CD14-positive monocyte (primary cell): ENCODE data around the gene EIF4A2. TPM values are rescaled to one million over a fixed set of nuclear protein-coding genes. Genes with fewer than 3 reads are reported as not detected.

Experiments
- DNase-seq, 3 donors: peaks; one replicate each; pipeline ENCODE4 v3.0.0-alpha.2; 2011 to 2022
- H2AFZ ChIP-seq: 2 replicates; pipeline ENCODE4 v1.6.0; 2012; ENCODE audit warnings: mild to moderate bottlenecking, low read depth, low read length, inconsistent platforms; ENCODE audit not compliant: insufficient read depth, poor library complexity, severe bottlenecking
- H3K27ac ChIP-seq, 2 donors: 1 replicate in 1 of 2; 2 replicates in 1 of 2; pipeline ENCODE4 v1.5.1; 2012 to 2013; ENCODE audit warnings: low read length in 2 of 2, control low read depth in 1 of 2, inconsistent platforms in 1 of 2, low read depth in 1 of 2, mild to moderate bottlenecking in 1 of 2
- H3K27me3 ChIP-seq, 2 donors: one replicate each; pipeline versions ENCODE4 v1.6.0 to v1.6.1; 2011 to 2013; ENCODE audit warnings: low read length in 2 of 2; ENCODE audit not compliant: control insufficient read depth in 2 of 2, insufficient read depth in 2 of 2
- H3K36me3 ChIP-seq, 2 donors: replicated peaks in 1 of 2; 1 replicate in 1 of 2; 2 replicates in 1 of 2; pipeline versions ENCODE4 v1.5.1 to v1.6.1; 2012 to 2013; ENCODE audit warnings: low read length in 2 of 2, control low read depth in 1 of 2, inconsistent platforms in 1 of 2, mild to moderate bottlenecking in 1 of 2; ENCODE audit not compliant: insufficient read depth in 2 of 2, control insufficient read depth in 1 of 2
- H3K4me1 ChIP-seq, 2 donors: 1 replicate in 1 of 2; 2 replicates in 1 of 2; pipeline versions ENCODE4 v1.5.1 to v1.6.1; 2012 to 2013; ENCODE audit warnings: low read length in 2 of 2, control low read depth in 1 of 2, inconsistent platforms in 1 of 2, mild to moderate bottlenecking in 1 of 2, moderate library complexity in 1 of 2; ENCODE audit not compliant: insufficient read depth in 2 of 2, control insufficient read depth in 1 of 2
- H3K4me2 ChIP-seq: replicated peaks from 2 replicates; pipeline ENCODE3; 2012; ENCODE audit warnings: low read length, moderate library complexity, mild to moderate bottlenecking; ENCODE audit not compliant: poor library complexity, severe bottlenecking; ENCODE audit errors: extremely low read depth
- H3K4me3 ChIP-seq, 3 experiments: fragments of 200-600 bp in 1 of 3; sonication (generic) in 1 of 3; replicated peaks in 1 of 3; 1 replicate in 2 of 3; 2 replicates in 1 of 3; pipeline ENCODE4 v1.5.1; 2011 to 2013; ENCODE audit warnings: low read length in 3 of 3, mild to moderate bottlenecking in 3 of 3, control low read depth in 2 of 3, low read depth in 2 of 3, inconsistent platforms in 1 of 3, moderate library complexity in 1 of 3
- H3K79me2 ChIP-seq: 2 replicates; pipeline ENCODE4 v1.6.0; 2012; ENCODE audit warnings: mild to moderate bottlenecking, control low read depth, inconsistent platforms, low read length, moderate library complexity; ENCODE audit not compliant: insufficient read depth
- H3K9ac ChIP-seq: 2 replicates; pipeline ENCODE4 v1.6.0; 2017; ENCODE audit warnings: low read length, mild to moderate bottlenecking; ENCODE audit not compliant: insufficient read depth, poor library complexity, severe bottlenecking
- H3K9me3 ChIP-seq, 2 donors: replicated peaks in 1 of 2; 1 replicate in 1 of 2; 2 replicates in 1 of 2; pipeline versions ENCODE4 v1.5.1 to v1.6.1; 2012 to 2013; ENCODE audit warnings: low read length in 2 of 2, control low read depth in 1 of 2; ENCODE audit not compliant: control insufficient read depth in 1 of 2, insufficient read depth in 1 of 2
- H4K20me1 ChIP-seq: 2 replicates; pipeline ENCODE4 v1.6.0; 2012; ENCODE audit warnings: mild to moderate bottlenecking, low read length, control low read depth, moderate library complexity; ENCODE audit not compliant: insufficient read depth
- H3K27ac Mint-ChIP-seq, 7 donors: one replicate each; pipeline ENCODE4 v1.8.0; 2020; ENCODE audit warnings: mild to moderate bottlenecking in 7 of 7, mixed read lengths in 7 of 7, moderate library complexity in 6 of 7, inconsistent platforms in 2 of 7
- H3K27me3 Mint-ChIP-seq, 3 donors: one replicate each; pipeline ENCODE4 v1.8.0; 2021 to 2022; ENCODE audit warnings: low read depth in 3 of 3, mild to moderate bottlenecking in 3 of 3, mixed read lengths in 3 of 3, moderate library complexity in 3 of 3, inconsistent platforms in 1 of 3
- H3K36me3 Mint-ChIP-seq, 2 donors: one replicate each; pipeline ENCODE4 v1.8.0; 2020; ENCODE audit warnings: mixed read lengths in 2 of 2, inconsistent platforms in 1 of 2, mild to moderate bottlenecking in 1 of 2
- H3K4me1 Mint-ChIP-seq: one replicate; pipeline ENCODE4 v1.8.0; 2020; ENCODE audit warnings: mild to moderate bottlenecking, mixed read lengths
- H3K4me3 Mint-ChIP-seq, 2 donors: one replicate each; pipeline ENCODE4 v1.8.0; 2020; ENCODE audit warnings: mild to moderate bottlenecking in 2 of 2, mixed read lengths in 2 of 2, moderate library complexity in 1 of 2
- H3K9me3 Mint-ChIP-seq, 7 donors: one replicate each; pipeline ENCODE4 v1.8.0; 2020 to 2022; ENCODE audit warnings: mixed read lengths in 7 of 7, mild to moderate bottlenecking in 6 of 7, moderate library complexity in 6 of 7, inconsistent platforms in 2 of 7
- CTCF ChIP-seq: fragments of 200-600 bp; IDR thresholded peaks from one replicate; pipeline ENCODE4 v1.8.0; 2022; ENCODE audit warnings: antibody characterized with exemption, mild to moderate bottlenecking
- WGBS: methylation state at CpG from one replicate; pipeline ENCODE4 v1.1.5; 2013; ENCODE audit warnings: missing lambda C conversion rate; ENCODE audit not compliant: insufficient coverage; 5-methylcytosine and 5-hydroxymethylcytosine counted together
- intact Hi-C, 2 donors: fragments of 100-400 bp; cut with micrococcal nuclease; formaldehyde crosslinking; loops; one replicate each; pipeline versions ENCODE4 v1.15.0 to v1.15.1; 2023
- polyA plus RNA-seq, 3 donors: library from polyadenylated mRNA; depleted of rRNA in 1 of 3; unstranded in 2 of 3; stranded (reverse) in 1 of 3; fragments of 300-500 nt in 2 of 3; fragments of >200 nt in 1 of 3; fragmentation: Illumina TruSeq in 2 of 3; gene quantifications; 1 replicate in 2 of 3; 2 replicates in 1 of 3; pipeline ENCODE4 v1.2.3, GENCODE V29; 2012 to 2021

EIF4A2 gene
- polyA plus RNA-seq, 3 donors: 67.0 to 405 (median 73.0) TPM

- Histone ChIP-seq H3K27ac (peak within 1 kb of the TSS; percentile 66 to 87), H3K4me2 (peak within 1 kb of the TSS; percentile 84), H3K9ac (peak within 1 kb of the TSS; percentile 74), H4K20me1 (no peaks in the 10 kb centered on the region), H3K4me3 (peak within 1 kb of the TSS; percentile 67 to 90 (median 83)), H3K27me3 (no peaks in the 10 kb centered on the region), H3K9me3 (no peaks in the 10 kb centered on the region), H2AFZ (peak within 1 kb of the TSS; percentile 100), H3K36me3 (peaks cover 0 to 6% of the 10 kb centered on the region in 2 donors), H3K79me2 (peaks cover 28% of the 10 kb centered on the region), H3K4me1 (peaks cover 11 to 18% of the 10 kb centered on the region in 2 donors)
- peaks cover 11% of the 10 kb centered on the region for H3K4me1 Mint-ChIP-seq
- DNase-seq: peak; percentile 59 to 74 (median 63)
- peak within 1 kb of the TSS; percentile 91 to 94 for H3K4me3 Mint-ChIP-seq
- peaks cover 2 to 7% of the 10 kb centered on the region in 2 donors for H3K36me3 Mint-ChIP-seq
- TF ChIP-seq CTCF: no peak
- intact Hi-C loops: no loop called here
- peaks cover 0 to 4% (median 2%) of the 10 kb centered on the region in 3 donors for H3K27me3 Mint-ChIP-seq
- WGBS: under 1% methylated on average over 68 of the region's 70 CpGs
- H3K9me3 Mint-ChIP-seq: no peaks in the 10 kb centered on the region
- H3K27ac Mint-ChIP-seq: peak within 1 kb of the TSS; percentile 79 to 92 (median 88)
Observed at GRCh38 chr3:186806089-186807055, 23.0 kb downstream of the EIF4A2 start, which contains the start of gene RFC4. RFC4 (minus strand) TSS chr3:186806482; CDS start chr3:186804713, 1,769 bp downstream.

- H2AFZ ChIP-seq: peak overlapping the region; percentile 100
- no peak overlapping the region for H3K9ac ChIP-seq
- 33% methylated on average over 5 of the region's 5 CpGs for WGBS
Observed at GRCh38 chr3:186807231-186807630, 23.9 kb downstream of the EIF4A2 start.

More at GRCh38 chr3:186807231-186807630, 23.9 kb downstream of the EIF4A2 start:
- no peaks in the 10 kb centered on the region for H3K27me3 ChIP-seq
- Mint-ChIP-seq H3K27ac (peak overlapping the region in 1 of 7 donors; percentile 19), H3K9me3 (no peaks in the 10 kb centered on the region), H3K27me3 (peaks cover 0 to 5% (median 2%) of the 10 kb centered on the region in 3 donors), H3K4me3 (peak overlapping the region in 1 of 2 donors; percentile 91), H3K36me3 (peaks cover 2 to 4% of the 10 kb centered on the region in 2 donors), H3K4me1 (peaks cover 11% of the 10 kb centered on the region)
- peaks cover 28% of the 10 kb centered on the region for H3K79me2 ChIP-seq
- H3K4me1 ChIP-seq: peaks cover 11 to 18% of the 10 kb centered on the region in 2 donors
- no peaks in the 10 kb centered on the region for H4K20me1 ChIP-seq
- H3K27ac ChIP-seq: no peak overlapping the region
- peak overlapping the region in 1 of 3 experiments; percentile 90 for H3K4me3 ChIP-seq
- H3K9me3 ChIP-seq: no peaks in the 10 kb centered on the region
- peaks cover 0 to 6% of the 10 kb centered on the region in 2 donors for H3K36me3 ChIP-seq
- TF ChIP-seq CTCF: no peak
- DNase-seq: no peak
- H3K4me2 ChIP-seq: peak overlapping the region; percentile 84
- intact Hi-C loops: no loop called here
